Panc1 (cell line): Measurements from ENCODE around the gene OTULIN. TPM values are rescaled to one million over a fixed set of nuclear protein-coding genes. Genes with fewer than 3 reads are reported as not detected.

Experiments
- ATAC-seq: fragments of 200-7000 bp; cut with Tn5 transposase; 2 replicates; pipeline ENCODE4 v1.9.1; 2020; ENCODE audit warnings: mild to moderate bottlenecking, moderate library complexity
- BruUV-seq: library from RNA; stranded (reverse); fragments of 400-500 nt; replicated peaks from 2 replicates; lab custom pipeline; 2021; lab: Mats Ljungman, UMichigan
- CTCF ChIA-PET: fragments of 300-600 bp; sonication (Branson Sonifier 250); formaldehyde crosslinking; loops from one replicate; lab custom pipeline; 2022; ENCODE audit warnings: antibody characterized with exemption; lab: Charles Lee
- POLR2A ChIA-PET: fragments of 300-600 bp; sonication (Branson Sonifier 250); formaldehyde crosslinking; loops from one replicate; lab custom pipeline; 2022; ENCODE audit warnings: antibody characterized with exemption; lab: Charles Lee
- DNase-seq: peaks from one replicate; pipeline ENCODE4 v3.0.0-alpha.2; 2010; ENCODE audit warnings: low read depth, low spot score
- H3K27ac ChIP-seq: 2 replicates; pipeline ENCODE4 v1.5.1; 2011; ENCODE audit warnings: mild to moderate bottlenecking, low read length, inconsistent platforms
- H3K27me3 ChIP-seq: fragments of 200-500 bp; sonication (Bioruptor generic); 2 replicates; pipeline ENCODE4 v1.6.0; 2014; ENCODE audit warnings: low read length, inconsistent platforms; ENCODE audit not compliant: control insufficient read depth, insufficient read depth
- H3K36me3 ChIP-seq: fragments of 200-500 bp; sonication (Bioruptor generic); 2 replicates; pipeline ENCODE4 v1.5.1; 2014; ENCODE audit warnings: inconsistent platforms, mild to moderate bottlenecking, low read length, moderate library complexity; ENCODE audit not compliant: control insufficient read depth, insufficient read depth
- H3K4me1 ChIP-seq: 2 replicates; pipeline ENCODE4 v1.5.1; 2011; ENCODE audit warnings: inconsistent platforms, mild to moderate bottlenecking, low read length, moderate library complexity; ENCODE audit not compliant: control insufficient read depth, insufficient read depth
- H3K4me3 ChIP-seq, 2 experiments: 2 replicates each; pipeline ENCODE4 v1.5.1; 2011 to 2012; ENCODE audit warnings: low read depth in 2 of 2, low read length in 2 of 2, mild to moderate bottlenecking in 2 of 2, inconsistent platforms in 1 of 2, moderate library complexity in 1 of 2
- H3K9me3 ChIP-seq: fragments of 200-500 bp; sonication (Bioruptor generic); 2 replicates; pipeline ENCODE4 v1.5.1; 2014; ENCODE audit warnings: low read depth, mild to moderate bottlenecking, inconsistent platforms, low read length, moderate library complexity; ENCODE audit not compliant: control insufficient read depth, insufficient read depth
- CTCF ChIP-seq: fragments of 450-650 bp; IDR thresholded peaks from 2 replicates; pipeline ENCODE4 v1.5.1; 2017; ENCODE audit warnings: mild to moderate bottlenecking
- POLR2AphosphoS5 ChIP-seq: IDR thresholded peaks from 2 replicates; pipeline ENCODE4 v1.6.1; 2012; ENCODE audit warnings: mild to moderate bottlenecking, low read depth, low read length, moderate library complexity
- REST ChIP-seq, 2 experiments: IDR thresholded peaks; 2 replicates each; pipeline ENCODE4 v1.6.1; 2011 to 2012; ENCODE audit warnings: low read depth in 2 of 2, control low read depth in 1 of 2, low read length in 1 of 2, mild to moderate bottlenecking in 1 of 2, moderate library complexity in 1 of 2; ENCODE audit not compliant: insufficient read depth in 1 of 2
- SIN3A ChIP-seq: IDR thresholded peaks from 2 replicates; pipeline ENCODE4 v1.6.1; 2012; ENCODE audit warnings: low read depth, mild to moderate bottlenecking, low read length, moderate library complexity, borderline replicate concordance; ENCODE audit not compliant: insufficient read depth
- TCF7L2 ChIP-seq: IDR thresholded peaks from 2 replicates; pipeline ENCODE4 v1.6.1; 2011; ENCODE audit warnings: mild to moderate bottlenecking, low read depth, low read length, inconsistent platforms
- in situ Hi-C: cut with HindIII; loops from 2 replicates; pipeline ENCODE4 v1.10.0; 2016; ENCODE audit warnings: low sequenced_read_pairs, low pct_unique_long_range_greater_than_20kb
- intact Hi-C: fragments of 100-400 bp; cut with micrococcal nuclease; formaldehyde crosslinking; loops from one replicate; pipeline ENCODE4 v1.10.0; 2022; ENCODE audit not compliant: unreplicated experiment
- total RNA-seq: library from RNA; stranded (reverse); gene quantifications from one replicate; pipeline ENCODE4 v1.2.1, GENCODE V29; 2021; ENCODE audit not compliant: unreplicated experiment

The OTULIN gene
- total RNA-seq, 1 experiment from 2014 or later: 40.1 TPM

- TSS peak; percentile 92 for BruUV-seq
- in situ Hi-C loops: no loop called here
- CTCF ChIA-PET: no interaction called here
- TF ChIP-seq CTCF: no peak
- TF ChIP-seq SIN3A: no peak
- no peak for TF ChIP-seq POLR2AphosphoS5
- TF ChIP-seq TCF7L2: no peak
- TF ChIP-seq REST (IDR thresholded peaks at IDR 0.05; ENCODE audit: insufficient read depth in 1 of 2, low read depth in 2 of 2, low read length in 1 of 2): no peak
- no peaks in the 10 kb centered on the region for H3K27me3 ChIP-seq
- H3K4me1 ChIP-seq: peaks cover 18% of the 10 kb centered on the region
- peak overlapping the region; percentile 68 to 95 for H3K4me3 ChIP-seq
- intact Hi-C loops: no loop called here
- DNase-seq: no peak
- H3K9me3 ChIP-seq: no peaks in the 10 kb centered on the region
- no peaks in the 10 kb centered on the region for H3K36me3 ChIP-seq
- peak; percentile 44; the same call in 1 of the 2 replicates for ATAC-seq
- POLR2A ChIA-PET: no interaction called here
- peak overlapping the region; percentile 85 for H3K27ac ChIP-seq
These were observed 716 bp upstream of the OTULIN start for GRCh38 chr5:14663734-14664269.

GRCh38 chr5:14665101-14665822 lies 744 bp downstream of the OTULIN start:
- no peak for TF ChIP-seq REST (IDR thresholded peaks at IDR 0.05; ENCODE audit: insufficient read depth in 1 of 2, low read depth in 2 of 2, low read length in 1 of 2)
- no peak for TF ChIP-seq CTCF
- no peak for TF ChIP-seq SIN3A
- TF ChIP-seq POLR2AphosphoS5: no peak
- no peak for TF ChIP-seq TCF7L2
- ATAC-seq (peak; percentile 35; the same call in 1 of the 2 replicates), DNase-seq (no peak)
- peak overlapping the region; percentile 88 for H3K27ac ChIP-seq
- no peaks in the 10 kb centered on the region for H3K36me3 ChIP-seq
- TSS peak; percentile 75 for BruUV-seq
- ChIA-PET POLR2A (no interaction called here), CTCF (no interaction called here)
- H3K9me3 ChIP-seq: no peaks in the 10 kb centered on the region
- intact Hi-C loops (no loop called here), in situ Hi-C loops (no loop called here)
- peak overlapping the region; percentile 68 to 95 for H3K4me3 ChIP-seq
- H3K27me3 ChIP-seq: no peaks in the 10 kb centered on the region
- H3K4me1 ChIP-seq: peaks cover 18% of the 10 kb centered on the region
